ENCODE measurements around the gene FAF1.
A peak's percentile ranks its signal among the peaks of the same experiment; 100 is the strongest.

- peak; percentile 1 to 15 (median 9); a peak in 1 of 6 replicates for TF ChIP-seq CTCF (IDR thresholded peaks at IDR 0.05 in 2 of 3, conservative IDR thresholded peaks at IDR 0.05 in 1 of 3; ENCODE audit: insufficient read depth in 2 of 3, low read depth in 1 of 3, low read length in 3 of 3)
- TF ChIP-seq TRIM28 (IDR thresholded peaks at IDR 0.05) = no peak
- TF ChIP-seq CHD1 (IDR thresholded peaks at IDR 0.05; ENCODE audit: low read length) = no peak
- TF ChIP-seq MXI1 (IDR thresholded peaks at IDR 0.05; ENCODE audit: low read depth, low read length) = no peak
- no peak for TF ChIP-seq RREB1 (CRISPR knock-in tag; IDR thresholded peaks at IDR 0.05)
- TF ChIP-seq YY1 (IDR thresholded peaks at IDR 0.05; ENCODE audit: borderline replicate concordance in 1 of 3, control insufficient read depth in 1 of 3, extremely low read depth in 1 of 3, insufficient read depth in 3 of 3, insufficient read length in 1 of 3, insufficient replicate concordance in 2 of 3, low read depth in 1 of 3, low read length in 2 of 3) = no peak
- no peak for TF ChIP-seq ATF1 (CRISPR knock-in tag; IDR thresholded peaks at IDR 0.05)
- TF ChIP-seq ATF1 (tag; IDR thresholded peaks at IDR 0.05) = no peak
- TF ChIP-seq SIN3B (IDR thresholded peaks at IDR 0.05; ENCODE audit: low read depth) = no peak
- no peak for TF ChIP-seq EZH2 (IDR thresholded peaks at IDR 0.05; ENCODE audit: borderline replicate concordance, low read depth, low read length)
- TF ChIP-seq POLR2AphosphoS5 (IDR thresholded peaks at IDR 0.05; ENCODE audit: control insufficient read depth, insufficient read depth, low read depth, low read length) = no peak
- no peak for TF ChIP-seq ATF2 (CRISPR knock-in tag; IDR thresholded peaks at IDR 0.05)
- no peak for TF ChIP-seq ZBED1 (IDR thresholded peaks at IDR 0.05)
Observed at GRCh38 chr1:50438945-50439344, 521.1 kb downstream of the FAF1 start.

Measured in K562 (cell line).